ENCODE data around the gene NABP1.

Gene NABP1

DNA sequence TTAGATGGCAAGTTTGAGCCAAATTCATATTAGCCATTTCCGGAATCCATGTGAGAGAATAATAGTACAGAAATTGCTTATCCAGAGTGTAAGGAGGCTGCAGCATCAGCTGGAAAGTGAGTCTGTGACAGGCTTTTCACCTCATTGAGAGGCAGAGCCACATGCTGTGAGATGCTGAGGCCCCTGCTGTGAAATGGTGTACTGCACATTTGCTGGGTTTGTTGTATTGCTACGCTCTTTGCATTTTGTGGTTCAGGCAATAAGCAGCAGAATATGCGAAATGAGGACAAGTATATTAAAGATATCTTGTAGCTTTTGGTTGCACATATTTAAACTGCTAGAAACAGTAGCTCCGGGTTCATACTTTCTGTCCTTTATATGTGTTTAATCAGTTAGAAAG is 37.0 kb downstream of the NABP1 start:
- TF ChIP-seq YY1 (IDR thresholded peaks at IDR 0.05; ENCODE audit: low read depth) = no peak

DNA sequence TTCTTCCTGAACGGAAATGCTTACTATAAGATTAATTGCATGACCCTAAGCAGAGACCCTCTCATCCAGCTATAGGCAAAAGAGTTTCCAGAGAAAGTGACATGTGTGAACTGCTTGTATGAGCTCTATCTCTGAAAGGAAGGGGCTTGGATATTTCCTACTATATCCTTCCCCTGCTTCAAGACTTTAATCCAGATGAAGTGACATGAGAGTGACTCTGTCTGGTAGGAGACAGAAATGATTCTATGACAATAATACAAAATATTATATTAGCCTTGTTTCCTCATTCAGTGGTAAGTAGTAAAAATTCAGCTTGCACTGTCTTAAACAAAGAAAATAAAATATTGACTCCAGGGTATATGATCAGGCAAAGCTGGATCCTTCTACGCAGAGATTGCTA is 37.5 kb downstream of the NABP1 start:
- no peak for TF ChIP-seq CREB1 (IDR thresholded peaks at IDR 0.05; ENCODE audit: low read depth)
- TF ChIP-seq NFIC (IDR thresholded peaks at IDR 0.05) = no peak
- TF ChIP-seq, protein P1, sequence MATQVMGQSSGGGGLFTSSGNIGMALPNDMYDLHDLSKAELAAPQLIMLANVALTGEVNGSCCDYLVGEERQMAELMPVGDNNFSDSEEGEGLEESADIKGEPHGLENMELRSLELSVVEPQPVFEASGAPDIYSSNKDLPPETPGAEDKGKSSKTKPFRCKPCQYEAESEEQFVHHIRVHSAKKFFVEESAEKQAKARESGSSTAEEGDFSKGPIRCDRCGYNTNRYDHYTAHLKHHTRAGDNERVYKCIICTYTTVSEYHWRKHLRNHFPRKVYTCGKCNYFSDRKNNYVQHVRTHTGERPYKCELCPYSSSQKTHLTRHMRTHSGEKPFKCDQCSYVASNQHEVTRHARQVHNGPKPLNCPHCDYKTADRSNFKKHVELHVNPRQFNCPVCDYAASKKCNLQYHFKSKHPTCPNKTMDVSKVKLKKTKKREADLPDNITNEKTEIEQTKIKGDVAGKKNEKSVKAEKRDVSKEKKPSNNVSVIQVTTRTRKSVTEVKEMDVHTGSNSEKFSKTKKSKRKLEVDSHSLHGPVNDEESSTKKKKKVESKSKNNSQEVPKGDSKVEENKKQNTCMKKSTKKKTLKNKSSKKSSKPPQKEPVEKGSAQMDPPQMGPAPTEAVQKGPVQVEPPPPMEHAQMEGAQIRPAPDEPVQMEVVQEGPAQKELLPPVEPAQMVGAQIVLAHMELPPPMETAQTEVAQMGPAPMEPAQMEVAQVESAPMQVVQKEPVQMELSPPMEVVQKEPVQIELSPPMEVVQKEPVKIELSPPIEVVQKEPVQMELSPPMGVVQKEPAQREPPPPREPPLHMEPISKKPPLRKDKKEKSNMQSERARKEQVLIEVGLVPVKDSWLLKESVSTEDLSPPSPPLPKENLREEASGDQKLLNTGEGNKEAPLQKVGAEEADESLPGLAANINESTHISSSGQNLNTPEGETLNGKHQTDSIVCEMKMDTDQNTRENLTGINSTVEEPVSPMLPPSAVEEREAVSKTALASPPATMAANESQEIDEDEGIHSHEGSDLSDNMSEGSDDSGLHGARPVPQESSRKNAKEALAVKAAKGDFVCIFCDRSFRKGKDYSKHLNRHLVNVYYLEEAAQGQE (IDR thresholded peaks at IDR 0.05; ENCODE audit: low read depth) = no peak
- TF ChIP-seq CEBPB (IDR thresholded peaks at IDR 0.05) = no peak
- TF ChIP-seq, protein P2, sequence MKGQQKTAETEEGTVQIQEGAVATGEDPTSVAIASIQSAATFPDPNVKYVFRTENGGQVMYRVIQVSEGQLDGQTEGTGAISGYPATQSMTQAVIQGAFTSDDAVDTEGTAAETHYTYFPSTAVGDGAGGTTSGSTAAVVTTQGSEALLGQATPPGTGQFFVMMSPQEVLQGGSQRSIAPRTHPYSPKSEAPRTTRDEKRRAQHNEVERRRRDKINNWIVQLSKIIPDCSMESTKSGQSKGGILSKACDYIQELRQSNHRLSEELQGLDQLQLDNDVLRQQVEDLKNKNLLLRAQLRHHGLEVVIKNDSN (IDR thresholded peaks at IDR 0.05) = no peak
- no peak for TF ChIP-seq TCF12 (IDR thresholded peaks at IDR 0.05; ENCODE audit: low read depth)
- TF ChIP-seq FOXM1 (IDR thresholded peaks at IDR 0.05; ENCODE audit: borderline replicate concordance, low read depth) = no peak
- TF ChIP-seq RAD21 (IDR thresholded peaks at IDR 0.05; ENCODE audit: low read depth) = no peak
- TF ChIP-seq TAF1 (IDR thresholded peaks at IDR 0.05; ENCODE audit: low read depth) = no peak
- no peak for TF ChIP-seq ZBTB7A (IDR thresholded peaks at IDR 0.05; ENCODE audit: low read depth)

DNA sequence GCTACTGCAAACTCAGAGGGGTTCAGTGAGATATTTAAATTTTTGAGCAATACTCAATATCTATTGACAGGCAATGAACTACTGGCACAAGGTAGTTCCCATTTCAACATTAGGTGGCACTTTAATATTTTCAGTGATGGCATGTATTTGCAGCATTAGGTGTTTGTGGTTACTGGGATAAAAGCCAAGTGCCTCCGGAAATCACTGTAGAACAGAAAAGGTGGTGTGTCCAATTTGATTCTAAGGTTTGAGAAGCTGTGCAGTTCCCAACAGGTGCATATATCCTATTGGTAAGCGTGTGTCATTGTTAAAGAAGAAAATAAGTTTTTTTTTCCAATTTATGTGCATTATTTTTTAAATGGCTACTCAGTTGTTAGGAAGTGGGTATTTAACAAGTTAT is 41.3 kb downstream of the NABP1 start:
- TF ChIP-seq TAF1 (IDR thresholded peaks at IDR 0.05; ENCODE audit: low read depth) (no peak), TEAD4 (IDR thresholded peaks at IDR 0.05) (no peak)

DNA sequence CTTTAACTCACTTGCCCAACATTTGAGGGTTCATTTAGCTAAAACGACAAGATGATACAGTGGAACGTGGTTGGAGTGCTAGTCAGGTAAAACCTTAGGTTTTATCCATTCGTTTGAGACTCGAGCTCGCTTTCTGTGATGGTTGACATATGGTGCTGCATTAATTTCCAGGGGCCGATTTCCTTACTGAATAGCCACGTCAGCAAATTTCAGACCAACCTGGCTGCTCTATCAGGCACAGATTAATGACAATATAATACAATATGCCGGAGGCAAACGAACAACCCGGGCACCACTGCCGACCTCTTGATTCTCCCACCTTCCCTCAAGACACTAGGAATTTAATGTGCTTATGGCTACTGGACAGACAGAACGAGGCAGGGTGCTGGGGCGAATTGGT is 42.0 kb downstream of the NABP1 start:
- TF ChIP-seq RAD21 (IDR thresholded peaks at IDR 0.05; ENCODE audit: low read depth) (no peak), ZBTB7A (IDR thresholded peaks at IDR 0.05; ENCODE audit: low read depth) (no peak), CEBPB (IDR thresholded peaks at IDR 0.05) (no peak), EGR1 (IDR thresholded peaks at IDR 0.05) (no peak), YY1 (IDR thresholded peaks at IDR 0.05; ENCODE audit: low read depth) (no peak), TEAD4 (IDR thresholded peaks at IDR 0.05) (no peak), FOXM1 (IDR thresholded peaks at IDR 0.05; ENCODE audit: borderline replicate concordance, low read depth) (no peak), EP300 (IDR thresholded peaks at IDR 0.05; ENCODE audit: borderline replicate concordance) (no peak), NFIC (IDR thresholded peaks at IDR 0.05) (no peak), TAF1 (IDR thresholded peaks at IDR 0.05; ENCODE audit: low read depth) (no peak), CREB1 (IDR thresholded peaks at IDR 0.05; ENCODE audit: low read depth) (no peak)
- TF ChIP-seq, protein P3, sequence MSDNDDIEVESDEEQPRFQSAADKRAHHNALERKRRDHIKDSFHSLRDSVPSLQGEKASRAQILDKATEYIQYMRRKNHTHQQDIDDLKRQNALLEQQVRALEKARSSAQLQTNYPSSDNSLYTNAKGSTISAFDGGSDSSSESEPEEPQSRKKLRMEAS (IDR thresholded peaks at IDR 0.05) = no peak
- TF ChIP-seq, protein P2 (IDR thresholded peaks at IDR 0.05) = no peak
- TF ChIP-seq, protein P1 (IDR thresholded peaks at IDR 0.05; ENCODE audit: low read depth) = no peak

DNA sequence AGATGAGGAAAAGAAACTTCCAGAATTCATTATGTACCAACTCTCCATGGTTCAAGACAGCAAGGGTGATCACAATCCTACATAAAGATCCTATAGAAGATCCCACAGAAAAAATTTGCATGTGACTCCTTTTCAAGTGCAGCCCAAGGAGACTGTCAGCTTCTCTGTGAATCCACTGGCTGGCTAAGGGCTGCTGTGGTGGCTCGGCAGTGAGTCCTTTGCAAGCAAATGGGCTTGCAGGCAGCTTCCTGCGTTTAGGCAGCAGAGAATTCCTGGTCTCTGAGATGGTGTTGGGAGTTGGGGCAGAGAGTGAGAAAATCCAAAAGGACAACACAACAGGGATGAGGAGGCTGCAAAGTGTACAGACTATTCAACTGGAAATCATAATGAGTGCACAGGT is 43.4 kb downstream of the NABP1 start:
- no peak for TF ChIP-seq CREB1 (IDR thresholded peaks at IDR 0.05; ENCODE audit: low read depth)
- TF ChIP-seq EP300 (IDR thresholded peaks at IDR 0.05; ENCODE audit: borderline replicate concordance) = no peak
- no peak for TF ChIP-seq TAF1 (IDR thresholded peaks at IDR 0.05; ENCODE audit: low read depth)
- TF ChIP-seq TCF12 (IDR thresholded peaks at IDR 0.05; ENCODE audit: low read depth) = no peak
- TF ChIP-seq, protein P2 (IDR thresholded peaks at IDR 0.05) = no peak
- no peak for TF ChIP-seq NFIC (IDR thresholded peaks at IDR 0.05)
- TF ChIP-seq ZBTB7A (IDR thresholded peaks at IDR 0.05; ENCODE audit: low read depth) = no peak
- no peak for TF ChIP-seq FOXM1 (IDR thresholded peaks at IDR 0.05; ENCODE audit: borderline replicate concordance, low read depth)
- no peak for TF ChIP-seq EGR1 (IDR thresholded peaks at IDR 0.05)

DNA sequence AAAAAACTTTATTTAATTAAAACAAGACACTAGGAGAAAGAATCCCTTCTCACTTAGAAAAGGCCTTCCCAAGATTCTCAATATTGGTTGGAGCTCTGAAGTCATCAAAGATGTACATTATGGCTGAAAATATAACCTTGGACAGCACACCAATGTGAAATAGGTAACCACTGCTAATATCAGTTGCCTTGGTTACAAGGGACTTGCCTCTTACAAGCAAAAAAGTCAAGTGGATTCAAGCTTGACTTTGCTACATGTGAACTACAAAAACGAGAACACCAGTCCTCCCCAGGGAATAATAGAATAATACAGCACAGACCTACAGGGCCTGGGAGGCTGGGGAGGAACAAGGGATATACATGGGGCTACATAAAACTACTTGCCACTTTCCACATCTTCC is 46.1 kb downstream of the NABP1 start:
- TF ChIP-seq, protein P1 (IDR thresholded peaks at IDR 0.05; ENCODE audit: low read depth) = peak; percentile 31; the same call in 1 of the 2 replicates
- no peak for TF ChIP-seq TEAD4 (IDR thresholded peaks at IDR 0.05)
- TF ChIP-seq TCF12 (IDR thresholded peaks at IDR 0.05; ENCODE audit: low read depth) = no peak

Measured in Ishikawa (cell line).